Measurements from ENCODE around the gene CHRNA9.

- TF ChIP-seq CTCF (IDR thresholded peaks at IDR 0.05; ENCODE audit: low read length) = no peak
- no peak for TF ChIP-seq EZH2phosphoT487 (IDR thresholded peaks at IDR 0.05; ENCODE audit: low read length)
Observed at GRCh38 chr4:40379248-40379647, 44.1 kb downstream of the CHRNA9 start.

All from MM.1S (cell line).